PC-9 (cell line): ENCODE results near the gene TRPV3. TPM values are rescaled to one million over a fixed set of nuclear protein-coding genes. Genes with fewer than 3 reads are reported as not detected.

Experiments used
- BruUV-seq: library from RNA; stranded (reverse); fragments of 400-500 nt; replicated peaks from 2 replicates; lab custom pipeline; 2021; lab: Mats Ljungman, UMichigan
- CTCF ChIA-PET: fragments of 300-600 bp; sonication (Branson Sonifier 250); formaldehyde crosslinking; loops from one replicate; lab custom pipeline; 2022; ENCODE audit warnings: antibody characterized with exemption; lab: Charles Lee
- POLR2A ChIA-PET: fragments of 300-600 bp; sonication (Branson Sonifier 250); formaldehyde crosslinking; loops from one replicate; lab custom pipeline; 2022; ENCODE audit warnings: antibody characterized with exemption; ENCODE audit not compliant: unreplicated experiment; lab: Charles Lee
- DNase-seq, 2 experiments: peaks; one replicate each; pipeline versions ENCODE4 v3.0.0 to v3.0.0-alpha.2; 2015 to 2022; ENCODE audit warnings: mixed read lengths in 1 of 2
- H2AFZ ChIP-seq: fragments of 200-600 bp; sonication (generic); 2 replicates; pipeline ENCODE4 v1.8.1; 2017; ENCODE audit warnings: antibody characterized with exemption
- H3F3A ChIP-seq: fragments of 200-600 bp; sonication (generic); 2 replicates; pipeline ENCODE4 v1.8.1; 2017; ENCODE audit warnings: antibody characterized with exemption, mild to moderate bottlenecking, low read depth; ENCODE audit not compliant: insufficient read depth
- H3K27ac ChIP-seq: fragments of 200-600 bp; sonication (generic); 2 replicates; pipeline ENCODE4 v1.6.1; 2016; ENCODE audit warnings: mixed run types
- H3K27me3 ChIP-seq: fragments of 200-600 bp; sonication (generic); 2 replicates; pipeline ENCODE4 v1.6.1; 2016; ENCODE audit warnings: low read depth, mixed run types; ENCODE audit not compliant: insufficient read depth
- H3K36me3 ChIP-seq: fragments of 200-600 bp; sonication (generic); 2 replicates; pipeline ENCODE4 v1.6.1; 2016; ENCODE audit warnings: low read depth, mixed run types
- H3K4me1 ChIP-seq: fragments of 200-600 bp; sonication (generic); replicated peaks from 2 replicates; pipeline ENCODE4 v1.6.1; 2016; ENCODE audit warnings: mixed run types; ENCODE audit not compliant: insufficient read depth
- H3K4me2 ChIP-seq: fragments of 200-600 bp; sonication (generic); 2 replicates; pipeline ENCODE4 v1.6.1; 2017; ENCODE audit warnings: mixed run types
- H3K4me3 ChIP-seq: fragments of 200-600 bp; sonication (generic); 2 replicates; pipeline ENCODE4 v1.6.1; 2016; ENCODE audit warnings: mixed run types
- H3K79me2 ChIP-seq: fragments of 200-600 bp; sonication (generic); 2 replicates; pipeline ENCODE4 v1.6.1; 2017; ENCODE audit warnings: low read depth, mixed run types
- H3K9me2 ChIP-seq: fragments of 200-600 bp; sonication (generic); 2 replicates; pipeline ENCODE4 v1.8.1; 2017; ENCODE audit warnings: mild to moderate bottlenecking; ENCODE audit not compliant: insufficient read depth
- H3K9me3 ChIP-seq: fragments of 200-600 bp; sonication (generic); 2 replicates; pipeline ENCODE4 v1.8.1; 2016; ENCODE audit warnings: low read depth; ENCODE audit not compliant: insufficient read depth
- H4K20me1 ChIP-seq: fragments of 200-600 bp; sonication (generic); 2 replicates; pipeline ENCODE4 v1.8.1; 2017; ENCODE audit not compliant: insufficient read depth
- EZH2 ChIP-seq: fragments of 200-600 bp; sonication (generic); IDR thresholded peaks from 2 replicates; pipeline ENCODE4 v1.8.0; 2017; ENCODE audit warnings: antibody characterized with exemption, low read depth
- intact Hi-C: fragments of 100-400 bp; cut with micrococcal nuclease; formaldehyde crosslinking; loops from one replicate; pipeline ENCODE4 v1.10.0; 2022; ENCODE audit not compliant: unreplicated experiment
- total RNA-seq: library from RNA; stranded (reverse); gene quantifications from 2 replicates; pipeline ENCODE4 v1.2.3, GENCODE V29; 2021
- TF ChIP-seq, protein P1 (sequence below): fragments of 200-600 bp; sonication (generic); conservative IDR thresholded peaks from 2 replicates; pipeline ENCODE4 v1.6.1; 2017; ENCODE audit warnings: mixed run types, antibody characterized with exemption, mild to moderate bottlenecking, moderate library complexity

The TRPV3 gene
- total RNA-seq, 1 experiment from 2014 or later, result 1.9 TPM

DNA sequence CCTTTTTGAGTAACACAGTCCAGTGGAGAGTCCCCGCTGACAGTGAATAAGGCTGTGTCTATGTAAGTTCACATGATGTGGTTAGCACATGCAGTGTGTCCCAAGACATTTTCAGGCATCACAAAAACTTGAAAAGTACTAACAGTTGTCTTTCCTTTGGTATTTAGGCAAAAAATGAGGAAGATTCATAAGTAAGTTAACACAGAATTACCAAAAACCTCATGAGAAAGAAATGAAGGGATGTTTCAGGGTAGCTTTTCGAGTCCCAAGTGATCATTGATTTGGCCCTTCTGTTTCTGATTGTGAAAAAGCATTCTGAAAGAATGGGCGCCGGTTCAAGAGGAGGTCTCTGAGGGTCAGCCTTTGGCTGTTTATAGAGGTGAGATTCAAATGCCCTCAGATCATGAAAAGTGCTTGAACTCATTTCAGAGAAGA, 82.3 kb downstream of the TRPV3 start:
- POLR2A ChIA-PET, result no interaction called here
- H3K9me3 ChIP-seq, result no peaks in the 10 kb centered on the region
- H3K9me2 ChIP-seq, result no peaks in the 10 kb centered on the region
- H3K4me2 ChIP-seq, result no peak overlapping the region
- no peak for TF ChIP-seq EZH2
- TF ChIP-seq, protein P1, sequence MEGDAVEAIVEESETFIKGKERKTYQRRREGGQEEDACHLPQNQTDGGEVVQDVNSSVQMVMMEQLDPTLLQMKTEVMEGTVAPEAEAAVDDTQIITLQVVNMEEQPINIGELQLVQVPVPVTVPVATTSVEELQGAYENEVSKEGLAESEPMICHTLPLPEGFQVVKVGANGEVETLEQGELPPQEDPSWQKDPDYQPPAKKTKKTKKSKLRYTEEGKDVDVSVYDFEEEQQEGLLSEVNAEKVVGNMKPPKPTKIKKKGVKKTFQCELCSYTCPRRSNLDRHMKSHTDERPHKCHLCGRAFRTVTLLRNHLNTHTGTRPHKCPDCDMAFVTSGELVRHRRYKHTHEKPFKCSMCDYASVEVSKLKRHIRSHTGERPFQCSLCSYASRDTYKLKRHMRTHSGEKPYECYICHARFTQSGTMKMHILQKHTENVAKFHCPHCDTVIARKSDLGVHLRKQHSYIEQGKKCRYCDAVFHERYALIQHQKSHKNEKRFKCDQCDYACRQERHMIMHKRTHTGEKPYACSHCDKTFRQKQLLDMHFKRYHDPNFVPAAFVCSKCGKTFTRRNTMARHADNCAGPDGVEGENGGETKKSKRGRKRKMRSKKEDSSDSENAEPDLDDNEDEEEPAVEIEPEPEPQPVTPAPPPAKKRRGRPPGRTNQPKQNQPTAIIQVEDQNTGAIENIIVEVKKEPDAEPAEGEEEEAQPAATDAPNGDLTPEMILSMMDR, result no peak
- no TSS peak for BruUV-seq
- no peaks in the 10 kb centered on the region for H3K4me1 ChIP-seq
- CTCF ChIA-PET, result no interaction called here
- peaks cover 99% of the 10 kb centered on the region for H3K27me3 ChIP-seq
- DNase-seq, result no peak
- no peaks in the 10 kb centered on the region for H3K36me3 ChIP-seq
- no peaks in the 10 kb centered on the region for H4K20me1 ChIP-seq
- no peak overlapping the region for H3K4me3 ChIP-seq
- H3F3A ChIP-seq, result no peaks in the 10 kb centered on the region
- intact Hi-C loops, result no loop called here
- no peaks in the 10 kb centered on the region for H3K79me2 ChIP-seq
- H2AFZ ChIP-seq, result no peak overlapping the region
- no peak overlapping the region for H3K27ac ChIP-seq

DNA sequence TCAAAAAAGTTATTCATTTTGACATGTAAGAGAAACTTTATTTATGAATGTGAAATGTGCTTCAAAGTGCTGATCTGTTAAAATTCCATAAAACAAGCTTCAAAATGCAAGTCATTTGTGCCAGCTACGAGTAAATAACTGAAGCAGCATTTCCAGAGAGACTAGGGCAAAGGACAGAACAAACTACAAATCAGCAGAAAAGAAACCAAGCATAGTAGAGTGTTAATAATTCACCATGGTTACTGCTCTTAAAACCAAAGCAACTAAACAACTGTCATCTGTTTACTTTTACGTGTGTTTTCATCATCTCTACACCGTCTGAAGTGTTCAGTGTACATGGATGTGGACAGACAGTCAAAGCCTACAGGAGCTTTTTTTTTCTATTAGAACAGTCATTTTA, 83.4 kb downstream of the TRPV3 start:
- no peak for DNase-seq
- Histone ChIP-seq H3K9me2 (no peaks in the 10 kb centered on the region), H3K27ac (no peak overlapping the region), H3K4me3 (no peak overlapping the region), H2AFZ (no peak overlapping the region), H3K27me3 (peaks cover 99% of the 10 kb centered on the region), H3K79me2 (no peaks in the 10 kb centered on the region), H3K4me2 (no peak overlapping the region), H3K36me3 (no peaks in the 10 kb centered on the region), H3F3A (no peaks in the 10 kb centered on the region), H3K4me1 (no peaks in the 10 kb centered on the region), H4K20me1 (no peaks in the 10 kb centered on the region), H3K9me3 (no peaks in the 10 kb centered on the region)
- intact Hi-C loops, result no loop called here
- TF ChIP-seq, protein P1, result no peak
- no peak for TF ChIP-seq EZH2
- no TSS peak for BruUV-seq
- POLR2A ChIA-PET, result no interaction called here
- CTCF ChIA-PET, result no interaction called here

DNA sequence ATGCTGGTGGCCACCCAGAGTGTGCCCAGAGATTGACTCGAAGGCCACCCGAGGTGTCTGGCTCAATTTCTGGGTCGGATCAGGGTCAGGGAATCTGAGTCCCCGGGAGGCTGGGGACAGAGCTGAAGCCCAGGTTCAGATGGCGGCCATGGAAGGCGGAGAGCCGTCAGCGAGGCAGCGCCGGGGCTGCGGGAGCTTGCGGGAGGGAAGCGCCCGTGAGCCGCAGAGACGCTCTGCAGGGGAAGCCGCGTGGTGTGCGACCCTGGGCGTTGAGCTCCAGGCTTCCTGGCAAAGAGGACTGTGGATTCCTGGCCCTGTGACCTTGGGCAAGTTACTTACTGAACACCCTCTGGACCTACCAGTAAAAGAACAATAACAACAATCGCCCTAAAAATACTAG, 85.5 kb downstream of the TRPV3 start:
- Histone ChIP-seq H3K4me1 (no peaks in the 10 kb centered on the region), H2AFZ (no peak overlapping the region), H3K9me2 (no peaks in the 10 kb centered on the region; the same call in 1 of the 2 replicates), H3F3A (no peaks in the 10 kb centered on the region), H3K79me2 (no peaks in the 10 kb centered on the region), H3K27ac (no peak overlapping the region), H3K4me3 (no peak overlapping the region), H3K4me2 (no peak overlapping the region), H3K9me3 (no peaks in the 10 kb centered on the region), H3K36me3 (no peaks in the 10 kb centered on the region), H3K27me3 (peaks cover 95% of the 10 kb centered on the region), H4K20me1 (no peaks in the 10 kb centered on the region)
- no peak for DNase-seq
- no TSS peak for BruUV-seq
- intact Hi-C loops, result no loop called here
- ChIA-PET CTCF (no interaction called here), POLR2A (no interaction called here)
- TF ChIP-seq EZH2, result no peak
- TF ChIP-seq, protein P1, result no peak
